AG08395 (cell line): ENCODE measurements around the gene RPA1.

ENCODE experiments used
- DNase-seq: peaks from one replicate; pipeline ENCODE4 v3.0.0; 2012; ENCODE audit warnings: mixed read lengths, low spot score

RPA1 gene

DNA sequence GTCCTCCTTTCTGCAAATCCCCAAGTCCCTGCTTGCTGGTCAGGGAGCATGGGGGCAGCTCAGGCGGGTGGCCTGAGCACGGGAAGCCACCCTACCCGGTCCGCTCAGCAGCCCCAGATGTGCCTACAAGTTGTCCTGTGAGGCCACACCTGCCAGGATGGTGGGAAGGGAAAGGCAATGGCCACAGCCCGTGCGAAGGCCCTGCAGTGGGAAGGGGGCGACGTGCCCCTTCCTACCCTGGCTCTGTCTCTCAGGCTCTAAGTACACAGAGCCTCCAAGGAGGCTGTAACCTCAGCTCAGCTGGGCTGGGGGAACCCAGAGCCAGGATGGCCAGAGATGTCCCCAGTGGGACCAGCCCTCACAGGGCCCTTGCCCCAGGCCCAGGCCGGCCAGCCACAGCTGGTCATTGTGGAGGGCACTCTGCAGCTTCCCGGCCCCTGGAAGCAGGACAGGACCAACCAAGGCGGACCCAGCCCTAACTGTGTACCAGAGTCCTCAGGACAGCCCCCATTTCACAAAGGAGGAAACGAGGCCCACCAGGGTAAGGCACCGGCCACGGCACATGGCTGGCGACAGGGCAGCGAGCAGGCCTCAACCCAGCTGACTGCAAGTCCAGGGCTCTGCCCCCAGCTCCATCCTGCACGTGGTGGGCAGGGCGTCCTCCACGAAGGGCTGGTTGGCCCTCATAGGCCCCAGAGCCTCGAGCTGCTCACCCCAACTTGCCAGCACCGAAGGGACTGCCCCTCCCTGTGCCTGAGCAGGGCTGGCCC is 113.0 kb downstream of the RPA1 start:
- no peak for DNase-seq

DNA sequence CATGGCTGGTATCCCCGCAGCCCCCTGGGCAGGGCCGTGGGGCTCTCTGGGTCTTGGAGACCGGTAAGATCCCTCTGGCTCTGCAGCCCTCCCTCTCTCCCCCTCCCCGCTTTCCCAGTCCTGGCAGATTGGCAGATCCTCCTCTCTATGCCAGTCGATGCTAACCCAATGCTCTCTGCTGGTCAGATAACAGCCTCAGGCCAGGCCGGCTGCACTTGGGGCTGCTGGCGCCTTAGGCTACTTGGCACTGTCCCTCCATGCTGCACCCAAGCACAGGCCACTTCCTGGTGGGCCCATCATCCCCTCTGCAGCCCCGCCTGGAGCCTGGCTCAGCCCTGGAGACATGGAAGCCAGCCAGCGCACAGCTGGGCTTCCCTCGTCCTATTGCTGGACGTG is 113.6 kb downstream of the RPA1 start:
- no peak for DNase-seq

DNA sequence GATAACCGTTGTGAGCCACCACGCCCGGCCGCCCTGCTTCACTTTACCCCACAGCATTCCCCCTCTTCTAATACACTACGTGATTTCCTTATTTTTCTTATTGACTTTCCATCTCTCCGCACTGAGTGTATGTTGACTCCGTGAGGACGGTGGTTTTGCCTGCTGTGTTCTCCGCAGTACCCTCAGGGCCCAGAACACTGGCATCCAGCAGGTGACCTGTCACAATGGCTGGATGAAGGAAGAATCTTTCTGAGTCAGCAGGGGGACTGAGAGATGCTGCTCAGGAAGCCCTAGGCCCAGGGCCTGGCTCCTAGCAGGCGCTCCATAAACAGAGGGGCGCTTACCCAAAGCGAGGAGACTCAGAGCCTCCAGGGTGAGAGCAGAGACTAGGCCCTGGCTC is 115.8 kb downstream of the RPA1 start:
- DNase-seq, result no peak

DNA sequence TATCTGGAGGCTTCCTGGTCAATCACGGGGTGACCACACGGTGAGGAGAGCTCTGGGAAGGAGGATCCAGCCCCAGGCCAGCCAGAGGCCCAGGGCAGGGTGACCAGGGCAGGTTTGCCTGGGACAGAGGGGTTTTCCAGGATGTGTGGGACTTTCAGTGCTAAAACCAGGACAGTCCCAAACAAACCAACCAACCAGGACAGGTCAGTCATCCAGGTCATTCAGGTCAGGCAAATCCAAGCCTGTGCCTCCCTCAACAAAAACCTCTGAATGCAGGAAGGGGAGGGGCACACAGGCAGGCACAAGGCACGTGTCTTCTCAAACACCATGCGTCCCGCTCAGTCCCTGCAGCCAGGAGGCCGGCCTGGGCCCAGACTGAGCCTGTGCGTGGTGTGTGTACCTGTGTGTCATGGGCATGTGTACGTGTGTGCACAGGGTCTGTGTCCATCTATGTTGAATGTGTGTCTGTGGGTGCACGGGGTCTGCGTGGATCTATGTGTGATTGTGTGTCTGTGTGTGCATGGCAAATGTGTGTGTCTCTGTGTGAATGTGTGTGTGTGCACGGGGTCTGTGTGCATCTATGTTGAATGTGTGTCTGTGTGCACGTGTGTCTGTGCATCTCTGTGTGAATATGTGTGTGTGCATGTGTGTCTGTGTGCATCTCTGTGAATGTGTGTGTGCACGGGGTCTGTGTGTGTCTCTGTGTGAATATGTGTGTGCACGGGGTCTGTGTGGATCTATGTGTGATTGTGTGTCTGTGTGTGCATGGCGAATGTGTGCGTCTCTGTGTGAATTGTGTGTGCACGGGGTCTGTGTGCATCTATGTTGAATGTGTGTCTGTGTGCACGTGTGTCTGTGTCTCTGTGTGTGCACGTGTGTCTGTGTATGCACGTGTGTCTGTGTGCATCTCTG is 116.5 kb downstream of the RPA1 start:
- no peak for DNase-seq

DNA sequence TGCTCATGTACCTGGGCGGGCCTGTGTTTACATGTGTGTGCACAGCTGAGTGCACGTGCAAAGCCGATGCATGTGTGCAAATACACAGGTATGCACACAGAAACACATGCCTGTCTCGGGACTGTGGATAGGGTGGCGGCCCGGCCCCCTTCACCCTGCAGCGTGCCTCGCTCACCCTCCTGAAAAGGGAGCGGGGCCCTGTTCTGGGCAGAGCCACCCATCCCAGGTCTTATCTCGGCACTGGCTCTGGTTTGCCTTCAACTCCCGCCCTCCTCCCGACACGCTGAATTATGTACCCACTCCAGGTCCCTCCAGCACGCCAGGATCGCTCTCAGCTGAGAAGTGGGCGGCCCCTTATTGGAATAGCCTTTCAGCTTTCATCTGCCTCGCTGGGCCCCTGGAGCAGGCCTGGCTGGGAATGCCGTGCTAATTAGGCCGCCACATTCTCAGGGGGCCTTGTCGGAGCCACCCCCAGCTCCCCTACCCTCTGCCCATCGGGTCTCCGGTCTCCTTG is 117.5 kb downstream of the RPA1 start:
- DNase-seq, result no peak

DNA sequence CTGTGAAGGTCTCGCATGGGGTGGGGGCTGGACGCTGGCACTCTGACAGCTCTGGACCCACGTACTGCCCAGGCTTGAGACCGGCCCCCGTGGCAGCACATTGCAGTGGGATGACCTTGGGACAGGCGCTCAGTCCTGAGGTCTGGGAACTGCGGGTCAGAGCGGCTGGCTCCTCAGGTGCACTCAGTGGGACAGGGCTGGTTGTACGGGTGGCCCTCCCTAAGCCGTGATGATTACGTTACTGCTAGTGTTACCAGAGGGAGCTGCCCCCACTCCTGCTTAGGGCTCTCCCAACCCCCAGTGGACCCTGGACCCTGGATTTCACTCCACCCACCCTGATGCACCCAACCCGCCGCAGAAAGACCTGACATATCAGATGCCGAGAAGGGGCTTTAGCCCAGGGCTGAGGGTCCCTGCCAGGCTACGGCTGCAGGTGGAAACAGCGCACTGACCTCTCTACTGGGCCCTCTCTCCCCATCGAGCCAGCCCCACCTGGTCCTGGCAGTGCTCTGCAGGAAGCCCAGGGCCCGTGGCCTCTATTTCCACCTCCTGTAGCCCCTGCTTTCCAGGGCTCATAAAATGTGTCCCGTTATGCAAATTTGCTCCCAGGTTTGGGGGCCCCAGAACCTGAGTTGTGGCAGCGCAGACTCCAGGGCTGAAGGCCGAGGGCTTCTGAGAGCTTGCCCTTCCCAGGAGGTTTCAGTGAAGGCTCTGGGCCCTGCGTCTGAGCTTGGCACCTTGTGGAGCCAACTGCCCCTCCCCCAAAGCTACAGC is 118.1 kb downstream of the RPA1 start:
- no peak for DNase-seq

DNA sequence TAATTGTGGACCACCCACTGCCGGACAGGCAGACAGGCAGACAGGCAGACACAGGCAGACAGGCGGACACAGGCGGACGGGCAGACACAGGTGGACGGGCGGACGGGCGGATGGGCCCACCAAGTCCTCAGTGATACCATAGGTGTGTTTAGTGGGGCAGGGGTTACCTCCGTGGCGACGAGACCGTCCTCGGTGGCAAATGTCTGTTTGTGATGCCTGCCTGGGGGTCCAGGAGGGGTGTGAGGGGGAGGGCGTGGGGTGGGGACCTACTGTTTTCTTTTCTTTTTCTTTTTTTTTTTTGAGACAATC is 118.7 kb downstream of the RPA1 start:
- no peak for DNase-seq
